ENCODE results near the gene KRT15. TPM values are rescaled to one million over a fixed set of nuclear protein-coding genes. Genes with fewer than 3 reads are reported as not detected.

Gene KRT15
- total RNA-seq, 2 donors from 2014 or later: 138 to 1,038 TPM

DNA sequence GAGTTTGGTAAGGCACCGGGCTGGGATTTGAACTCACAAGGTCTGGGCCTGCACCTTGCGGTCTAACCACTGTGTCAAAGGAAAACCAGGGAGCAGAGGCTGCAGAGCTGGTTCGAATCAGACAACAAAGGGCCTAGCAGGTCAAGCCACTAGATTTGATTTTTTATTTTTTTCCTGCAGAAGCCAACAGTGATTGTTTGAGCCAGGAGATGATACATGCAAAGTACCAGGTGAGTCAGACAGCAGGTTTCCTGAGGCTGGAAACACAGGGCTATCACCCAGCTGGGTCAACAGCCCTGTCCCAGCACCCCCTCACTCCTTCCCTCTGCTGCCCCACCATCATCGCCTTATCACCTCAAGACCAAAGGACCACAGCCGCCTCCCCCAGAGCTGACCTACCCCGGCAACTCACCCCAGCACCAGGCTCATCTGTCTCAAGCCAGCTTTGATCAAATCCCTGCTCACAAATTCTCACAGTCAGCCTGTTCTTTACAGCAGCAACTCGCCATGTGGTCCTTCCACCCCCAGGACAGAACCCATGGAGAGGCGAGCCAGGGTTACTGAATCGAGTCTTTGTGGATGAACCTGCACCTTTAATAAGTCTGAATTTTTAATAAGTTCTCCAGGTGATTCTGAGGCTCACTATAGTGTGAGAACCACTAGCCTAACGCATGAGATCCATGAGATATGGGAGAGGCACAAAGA, 22.4 kb upstream of the KRT15 start:
- Histone ChIP-seq H3K4me3 (no peak overlapping the region), H3K4me1 (replicated peaks) (peaks cover 7% of the 10 kb centered on the region), H3K27ac (no peak overlapping the region), H3K9me3 (no peaks in the 10 kb centered on the region), H3K36me3 (no peaks in the 10 kb centered on the region), H3K27me3 (replicated peaks; ENCODE audit: insufficient read depth) (no peaks in the 10 kb centered on the region)
- WGBS: 88% methylated on average over 10 of the region's 10 CpGs
- intact Hi-C loops (cut with DNase I): no loop called here
- DNase-seq (ENCODE audit: low spot score): no peak
- TF ChIP-seq POLR2A (IDR thresholded peaks at IDR 0.05) (no peak), POLR2AphosphoS5 (IDR thresholded peaks at IDR 0.05) (no peak)
- TF ChIP-seq, protein P1, sequence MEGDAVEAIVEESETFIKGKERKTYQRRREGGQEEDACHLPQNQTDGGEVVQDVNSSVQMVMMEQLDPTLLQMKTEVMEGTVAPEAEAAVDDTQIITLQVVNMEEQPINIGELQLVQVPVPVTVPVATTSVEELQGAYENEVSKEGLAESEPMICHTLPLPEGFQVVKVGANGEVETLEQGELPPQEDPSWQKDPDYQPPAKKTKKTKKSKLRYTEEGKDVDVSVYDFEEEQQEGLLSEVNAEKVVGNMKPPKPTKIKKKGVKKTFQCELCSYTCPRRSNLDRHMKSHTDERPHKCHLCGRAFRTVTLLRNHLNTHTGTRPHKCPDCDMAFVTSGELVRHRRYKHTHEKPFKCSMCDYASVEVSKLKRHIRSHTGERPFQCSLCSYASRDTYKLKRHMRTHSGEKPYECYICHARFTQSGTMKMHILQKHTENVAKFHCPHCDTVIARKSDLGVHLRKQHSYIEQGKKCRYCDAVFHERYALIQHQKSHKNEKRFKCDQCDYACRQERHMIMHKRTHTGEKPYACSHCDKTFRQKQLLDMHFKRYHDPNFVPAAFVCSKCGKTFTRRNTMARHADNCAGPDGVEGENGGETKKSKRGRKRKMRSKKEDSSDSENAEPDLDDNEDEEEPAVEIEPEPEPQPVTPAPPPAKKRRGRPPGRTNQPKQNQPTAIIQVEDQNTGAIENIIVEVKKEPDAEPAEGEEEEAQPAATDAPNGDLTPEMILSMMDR (IDR thresholded peaks at IDR 0.05): no peak

DNA sequence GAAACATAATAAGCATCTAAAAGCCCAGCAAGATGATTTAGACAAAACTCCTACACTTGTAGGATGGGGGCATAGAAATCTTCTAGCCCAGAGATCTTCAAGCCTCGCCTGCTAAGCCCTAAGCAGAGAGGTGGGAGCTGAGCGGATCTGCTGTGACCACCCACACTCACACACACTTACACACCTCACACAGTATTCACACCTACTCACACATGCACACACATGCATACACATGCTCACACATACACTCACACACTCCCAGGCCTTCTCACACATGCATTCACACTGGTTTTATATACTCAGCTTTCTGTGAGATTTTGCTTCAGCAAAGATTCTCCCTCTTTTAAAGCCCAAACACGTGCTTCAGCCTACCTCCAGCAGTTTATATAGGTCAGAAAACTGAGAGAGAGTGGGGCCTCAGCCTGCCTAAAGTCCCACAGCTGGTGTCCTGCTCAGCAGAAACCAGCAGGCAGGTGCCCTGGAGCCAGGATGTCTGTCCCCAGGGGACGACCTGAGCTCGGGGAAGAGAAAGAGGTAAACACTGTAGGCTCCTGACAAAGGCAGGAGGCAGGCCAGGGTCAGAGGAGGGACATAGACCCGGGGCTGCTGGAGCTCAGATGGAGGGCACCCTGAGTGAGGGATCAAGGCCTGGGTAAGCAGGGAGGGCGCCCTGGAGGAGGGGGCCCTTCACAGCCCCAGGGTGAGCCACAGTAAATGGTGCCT, 21.4 kb upstream of the KRT15 start:
- Histone ChIP-seq H3K9me3 (no peaks in the 10 kb centered on the region), H3K4me1 (replicated peaks) (peaks cover 10% of the 10 kb centered on the region), H3K4me3 (no peak overlapping the region), H3K27me3 (replicated peaks; ENCODE audit: insufficient read depth) (no peaks in the 10 kb centered on the region), H3K27ac (no peak overlapping the region), H3K36me3 (no peaks in the 10 kb centered on the region)
- intact Hi-C loops (cut with DNase I): no loop called here
- TF ChIP-seq, protein P1 (IDR thresholded peaks at IDR 0.05): no peak
- TF ChIP-seq POLR2AphosphoS5 (IDR thresholded peaks at IDR 0.05) (no peak), POLR2A (IDR thresholded peaks at IDR 0.05) (no peak)
- WGBS: 70% methylated on average over 7 of the region's 7 CpGs
- no peak for DNase-seq (ENCODE audit: low spot score)

DNA sequence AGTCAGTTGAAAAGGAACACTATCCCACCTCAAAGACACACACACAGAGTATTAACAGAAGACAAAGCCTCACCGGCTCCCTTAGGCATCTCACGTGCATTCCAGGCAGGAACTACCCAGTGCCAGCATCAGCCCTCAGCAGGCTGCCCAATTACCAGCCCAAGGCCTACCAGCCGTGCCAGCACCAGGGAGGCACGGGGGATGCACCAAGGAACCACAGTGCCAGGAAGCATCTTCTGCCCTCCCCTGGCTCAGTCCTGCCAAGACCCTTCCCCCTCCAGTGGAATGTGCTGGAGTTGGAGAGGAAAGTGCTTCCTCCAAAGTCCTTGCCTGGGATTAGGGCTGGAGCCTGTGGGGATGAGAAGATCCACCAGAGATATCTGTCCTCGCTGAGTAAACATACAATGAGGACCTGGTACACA, 20.4 kb upstream of the KRT15 start:
- WGBS: 31% methylated on average over 5 of the region's 5 CpGs
- Histone ChIP-seq H3K27ac (no peak overlapping the region), H3K9me3 (no peaks in the 10 kb centered on the region)

DNA sequence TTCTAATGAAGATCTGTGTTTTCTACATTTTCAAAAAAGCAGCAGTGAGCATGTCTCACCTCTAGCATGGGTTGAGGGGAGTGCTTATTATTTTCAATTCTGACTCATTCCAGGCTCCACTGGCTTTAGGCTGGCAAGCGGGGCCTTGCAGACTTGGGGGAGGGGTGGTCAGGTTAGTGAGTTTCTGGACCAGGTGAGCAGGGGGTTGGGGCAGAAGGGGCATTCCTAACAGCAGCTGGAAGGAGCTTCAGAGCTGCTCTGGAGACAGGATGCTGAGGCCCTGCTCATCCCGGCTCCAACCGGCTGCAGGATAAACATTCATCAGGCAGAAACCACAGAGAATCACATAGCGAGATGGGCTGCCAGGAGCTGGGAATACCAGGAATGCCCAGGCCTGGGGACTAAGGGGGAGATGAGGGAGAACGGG, 19.9 kb upstream of the KRT15 start:
- WGBS: 53% methylated on average over 5 of the region's 5 CpGs
- no peak for DNase-seq (ENCODE audit: low spot score)
- H3K27me3 ChIP-seq (replicated peaks; ENCODE audit: insufficient read depth): no peaks in the 10 kb centered on the region
- no peaks in the 10 kb centered on the region for H3K36me3 ChIP-seq
- intact Hi-C loops (cut with DNase I): no loop called here
- no peaks in the 10 kb centered on the region for H3K9me3 ChIP-seq
- peaks cover 10% of the 10 kb centered on the region for H3K4me1 ChIP-seq (replicated peaks)
- no peak overlapping the region for H3K4me3 ChIP-seq
- TF ChIP-seq POLR2AphosphoS5 (IDR thresholded peaks at IDR 0.05): no peak
- TF ChIP-seq POLR2A (IDR thresholded peaks at IDR 0.05): no peak
- TF ChIP-seq, protein P1 (IDR thresholded peaks at IDR 0.05): no peak
- no peak overlapping the region for H3K27ac ChIP-seq

More for the DNA sequence above, 20.4 kb upstream of the KRT15 start:
- intact Hi-C loops (cut with DNase I): no loop called here
- no peak for DNase-seq (ENCODE audit: low spot score)
- TF ChIP-seq POLR2AphosphoS5 (IDR thresholded peaks at IDR 0.05): no peak
- TF ChIP-seq, protein P1 (IDR thresholded peaks at IDR 0.05): no peak
- no peak for TF ChIP-seq POLR2A (IDR thresholded peaks at IDR 0.05)
- Histone ChIP-seq H3K4me1 (replicated peaks) (peaks cover 10% of the 10 kb centered on the region), H3K4me3 (no peak overlapping the region), H3K27me3 (replicated peaks; ENCODE audit: insufficient read depth) (no peaks in the 10 kb centered on the region), H3K36me3 (no peaks in the 10 kb centered on the region)
